Naive thymus-derived CD4-positive, alpha-beta T cell (primary cell): ENCODE results near the gene TMEM123. TPM values are rescaled to one million over a fixed set of nuclear protein-coding genes. Genes with fewer than 3 reads are reported as not detected.

Source experiments
- ATAC-seq: fragments of 150-1000 bp; cut with Tn5 transposase; 2 replicates; pipeline ENCODE4 v1.10.0; 2021; ENCODE audit warnings: mild to moderate bottlenecking, moderate library complexity
- CTCF ChIA-PET: fragments of 350-600 bp; sonication (Branson Sonifier 250); formaldehyde crosslinking; loops from one replicate; lab custom pipeline; 2021; ENCODE audit warnings: antibody characterized with exemption; lab: Charles Lee
- POLR2A ChIA-PET: fragments of 350-600 bp; sonication (Branson Sonifier 250); formaldehyde crosslinking; loops from one replicate; lab custom pipeline; 2021; ENCODE audit warnings: antibody characterized with exemption, inconsistent platforms; lab: Charles Lee
- DNase-seq, 9 donors: peaks; one replicate each; pipeline versions ENCODE4 v3.0.0 to v3.0.0-alpha.2; 2020 to 2022; ENCODE audit warnings: mixed read lengths in 1 of 9
- H3K27ac ChIP-seq: one replicate; pipeline ENCODE4 v1.7.0; 2013; ENCODE audit warnings: mild to moderate bottlenecking, low read depth, low read length, moderate library complexity
- H3K27me3 ChIP-seq, 2 donors: one replicate each; pipeline ENCODE4 v1.7.0; 2013; ENCODE audit warnings: low read length in 2 of 2, mild to moderate bottlenecking in 2 of 2, moderate library complexity in 2 of 2; ENCODE audit not compliant: control insufficient read depth in 2 of 2, insufficient read depth in 2 of 2
- H3K36me3 ChIP-seq, 3 experiments: 1 replicate in 2 of 3; 2 replicates in 1 of 3; pipeline ENCODE4 v1.7.0; 2013; ENCODE audit warnings: low read length in 3 of 3, mild to moderate bottlenecking in 3 of 3, moderate library complexity in 1 of 3; ENCODE audit not compliant: insufficient read depth in 3 of 3, control insufficient read depth in 2 of 3
- H3K4me1 ChIP-seq, 2 donors: one replicate each; pipeline ENCODE4 v1.7.0; 2013; ENCODE audit warnings: low read length in 2 of 2, mild to moderate bottlenecking in 2 of 2, moderate library complexity in 1 of 2; ENCODE audit not compliant: control insufficient read depth in 2 of 2, insufficient read depth in 2 of 2
- H3K4me3 ChIP-seq: 2 replicates; pipeline ENCODE4 v1.7.0; 2013; ENCODE audit warnings: mild to moderate bottlenecking, low read length
- H3K9me3 ChIP-seq, 3 experiments: 1 replicate in 2 of 3; 2 replicates in 1 of 3; pipeline ENCODE4 v1.7.0; 2013; ENCODE audit warnings: low read length in 3 of 3; ENCODE audit not compliant: control insufficient read depth in 2 of 3
- H3K27ac Mint-ChIP-seq, 9 donors: one replicate each; pipeline ENCODE4 v1.8.0; 2020 to 2022; ENCODE audit warnings: mixed read lengths in 9 of 9, mild to moderate bottlenecking in 8 of 9, moderate library complexity in 5 of 9, inconsistent platforms in 2 of 9
- H3K27me3 Mint-ChIP-seq, 5 donors: one replicate each; pipeline ENCODE4 v1.8.0; 2021 to 2022; ENCODE audit warnings: mixed read lengths in 5 of 5, mild to moderate bottlenecking in 1 of 5
- H3K36me3 Mint-ChIP-seq, 5 donors: one replicate each; pipeline ENCODE4 v1.8.0; 2020 to 2022; ENCODE audit warnings: mixed read lengths in 5 of 5, mild to moderate bottlenecking in 3 of 5, inconsistent platforms in 1 of 5
- H3K4me1 Mint-ChIP-seq, 7 donors: one replicate each; pipeline ENCODE4 v1.8.0; 2020 to 2022; ENCODE audit warnings: mixed read lengths in 7 of 7, mild to moderate bottlenecking in 3 of 7, inconsistent platforms in 1 of 7
- H3K4me3 Mint-ChIP-seq, 10 donors: one replicate each; pipeline ENCODE4 v1.8.0; 2020 to 2022; ENCODE audit warnings: mild to moderate bottlenecking in 10 of 10, mixed read lengths in 10 of 10, moderate library complexity in 6 of 10, inconsistent platforms in 2 of 10
- H3K9me3 Mint-ChIP-seq, 11 donors: one replicate each; pipeline ENCODE4 v1.8.0; 2020 to 2022; ENCODE audit warnings: mixed read lengths in 11 of 11, mild to moderate bottlenecking in 4 of 11, inconsistent platforms in 1 of 11, moderate library complexity in 1 of 11
- intact Hi-C, 2 donors: fragments of 100-400 bp; cut with micrococcal nuclease; formaldehyde crosslinking; loops; one replicate each; pipeline ENCODE4 v1.15.1; 2023
- polyA plus RNA-seq, 2 donors: library from polyadenylated mRNA; unstranded; fragments of 300-500 nt; fragmentation: Illumina TruSeq; gene quantifications; one replicate each; pipeline ENCODE4 v1.2.3, GENCODE V29; 2021
- total RNA-seq, 6 experiments: library from RNA in 5 of 6; stranded (reverse) in 5 of 6; gene quantifications; 1 replicate in 5 of 6; 2 replicates in 1 of 6; pipeline ENCODE4 v1.2.3 and lab custom pipeline; 2021 to 2026

TMEM123 gene
- total and polyA plus RNA-seq, 7 experiments from 2014 or later = 270 to 922 (median 485) TPM

DNA sequence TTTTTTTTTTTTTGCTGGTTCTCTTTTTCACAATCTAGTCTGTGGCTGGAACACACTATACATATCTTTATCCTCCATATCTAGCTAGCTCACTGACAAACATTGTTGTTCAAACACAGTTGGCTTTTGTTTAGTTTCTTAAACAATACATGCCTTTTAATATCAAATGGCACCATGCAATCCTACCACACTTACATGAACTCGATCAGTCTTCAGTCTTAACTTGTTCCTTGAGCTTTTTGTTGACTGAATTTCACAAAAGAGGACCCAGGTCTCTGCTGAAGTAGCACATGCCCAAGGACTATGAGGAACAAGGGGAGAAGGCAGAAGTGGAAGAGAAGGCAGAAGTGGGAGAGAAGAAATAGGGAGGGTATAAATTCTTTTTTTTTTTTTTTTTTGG is 25.5 kb downstream of the TMEM123 start:
- no peak for ATAC-seq
- Histone ChIP-seq H3K4me3 (no peak overlapping the region), H3K4me1 (peaks cover 4 to 60% of the 10 kb centered on the region in 2 donors), H3K27me3 (no peaks in the 10 kb centered on the region), H3K36me3 (peaks cover 0 to 5% (median 3%) of the 10 kb centered on the region in 3 experiments), H3K9me3 (no peaks in the 10 kb centered on the region), H3K27ac (peak overlapping the region; percentile 35)
- H3K4me1 Mint-ChIP-seq = peaks cover 70 to 96% (median 89%) of the 10 kb centered on the region in 7 donors
- ChIA-PET POLR2A (interaction anchor here (0.7 to 1.8 kb wide), 5 partner anchors 25 to 59 kb away, joined by 3 to 8 read pairs (median 3); no protein-coding TSS in a partner anchor), CTCF (interaction anchor here (0.7 kb wide), 2 partner anchors 9 to 62 kb away, joined by 3 to 4 read pairs; no protein-coding TSS in a partner anchor)
- peaks cover 6 to 42% (median 30%) of the 10 kb centered on the region in 5 donors for H3K36me3 Mint-ChIP-seq
- no peaks in the 10 kb centered on the region for H3K27me3 Mint-ChIP-seq
- peak overlapping the region; percentile 73 to 96 (median 93) for H3K27ac Mint-ChIP-seq
- no peak for DNase-seq
- H3K4me3 Mint-ChIP-seq = peak overlapping the region; percentile 16 to 80 (median 59)
- peaks cover 0 to 5% (median 2%) of the 10 kb centered on the region in 11 donors for H3K9me3 Mint-ChIP-seq
- intact Hi-C loops = no loop called here

DNA sequence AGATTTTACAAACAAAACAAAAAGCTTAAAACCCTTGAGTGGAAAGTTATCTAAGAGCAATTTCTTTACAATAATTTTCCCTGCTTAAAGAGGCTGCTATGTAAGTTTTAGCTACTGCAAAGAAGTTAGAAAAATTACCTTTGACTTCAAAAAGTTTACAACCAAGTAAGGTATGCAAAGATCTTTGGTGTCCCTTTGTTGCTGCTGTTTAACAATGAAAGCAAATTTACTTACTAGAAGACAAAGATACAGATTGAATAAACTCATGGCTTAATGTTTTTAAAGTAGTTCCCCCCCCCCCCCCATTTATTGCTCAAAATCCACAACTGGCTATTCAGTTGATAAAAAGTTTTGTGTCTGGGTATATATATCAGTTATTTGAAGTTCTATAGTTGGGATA is 26.0 kb downstream of the TMEM123 start:
- Mint-ChIP-seq H3K9me3 (no peaks in the 10 kb centered on the region), H3K27ac (peak overlapping the region in 7 of 9 donors; percentile 80 to 95 (median 93)), H3K36me3 (peaks cover 3 to 37% (median 28%) of the 10 kb centered on the region in 5 donors), H3K4me3 (peak overlapping the region in 5 of 10 donors; percentile 14 to 80 (median 58)), H3K4me1 (peaks cover 69 to 96% (median 89%) of the 10 kb centered on the region in 7 donors), H3K27me3 (no peaks in the 10 kb centered on the region)
- no peak for DNase-seq
- POLR2A ChIA-PET = interaction anchor here (0.6 to 1.8 kb wide), 5 partner anchors 20 to 58 kb away, joined by 3 to 8 read pairs (median 3); no protein-coding TSS in a partner anchor
- ATAC-seq = no peak
- CTCF ChIA-PET = interaction anchor here (0.7 to 1.1 kb wide), 4 partner anchors 8 to 105 kb away, joined by 3 to 4 read pairs (median 4); no protein-coding TSS in a partner anchor
- peak overlapping the region; percentile 35 for H3K27ac ChIP-seq
- intact Hi-C loops = no loop called here
- no peaks in the 10 kb centered on the region for H3K9me3 ChIP-seq
- H3K36me3 ChIP-seq = peaks cover 0 to 3% (median under 1%) of the 10 kb centered on the region in 3 experiments
- no peak overlapping the region for H3K4me3 ChIP-seq
- peaks cover 4 to 65% of the 10 kb centered on the region in 2 donors for H3K4me1 ChIP-seq
- H3K27me3 ChIP-seq = no peaks in the 10 kb centered on the region

DNA sequence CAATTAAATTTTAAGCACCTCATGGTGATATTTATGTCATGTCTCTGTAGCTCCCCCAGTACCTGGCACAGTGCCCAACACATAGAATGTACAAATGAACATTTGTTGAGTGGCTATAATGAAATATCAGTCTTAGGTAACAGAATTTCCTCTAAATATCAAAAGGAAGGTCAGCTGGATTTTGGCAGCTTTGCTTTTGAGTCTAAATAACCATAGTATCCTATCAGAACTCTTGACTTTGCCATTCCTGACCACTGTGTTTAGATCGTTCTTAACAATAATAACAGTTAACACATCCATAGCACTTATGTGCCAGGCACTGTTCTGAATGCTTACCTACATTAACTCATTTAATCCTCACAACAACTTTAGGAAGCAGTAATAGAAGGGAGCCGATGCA is 26.6 kb downstream of the TMEM123 start:
- Mint-ChIP-seq H3K27ac (peak overlapping the region in 8 of 9 donors; percentile 34 to 93 (median 80)), H3K27me3 (no peaks in the 10 kb centered on the region), H3K4me1 (peaks cover 71 to 96% (median 89%) of the 10 kb centered on the region in 7 donors), H3K4me3 (peak overlapping the region in 6 of 10 donors; percentile 7 to 60 (median 50)), H3K9me3 (no peaks in the 10 kb centered on the region), H3K36me3 (peaks cover 0 to 36% (median 26%) of the 10 kb centered on the region in 5 donors)
- intact Hi-C loops = no loop called here
- DNase-seq = no peak
- no peaks in the 10 kb centered on the region for H3K9me3 ChIP-seq
- peak overlapping the region; percentile 30 for H3K27ac ChIP-seq
- POLR2A ChIA-PET = interaction anchor here (0.5 to 1.8 kb wide), 6 partner anchors 9 to 57 kb away, joined by 3 to 8 read pairs (median 4); no protein-coding TSS in a partner anchor
- no peaks in the 10 kb centered on the region for H3K27me3 ChIP-seq
- no peak overlapping the region for H3K4me3 ChIP-seq
- CTCF ChIA-PET = interaction anchor here (1.0 to 1.1 kb wide), 2 partner anchors 33 to 104 kb away, joined by 3 to 4 read pairs; no protein-coding TSS in a partner anchor
- no peak for ATAC-seq
- peaks cover 4 to 71% of the 10 kb centered on the region in 2 donors for H3K4me1 ChIP-seq
- H3K36me3 ChIP-seq = peaks cover 0 to 3% (median 0%) of the 10 kb centered on the region in 3 experiments

DNA sequence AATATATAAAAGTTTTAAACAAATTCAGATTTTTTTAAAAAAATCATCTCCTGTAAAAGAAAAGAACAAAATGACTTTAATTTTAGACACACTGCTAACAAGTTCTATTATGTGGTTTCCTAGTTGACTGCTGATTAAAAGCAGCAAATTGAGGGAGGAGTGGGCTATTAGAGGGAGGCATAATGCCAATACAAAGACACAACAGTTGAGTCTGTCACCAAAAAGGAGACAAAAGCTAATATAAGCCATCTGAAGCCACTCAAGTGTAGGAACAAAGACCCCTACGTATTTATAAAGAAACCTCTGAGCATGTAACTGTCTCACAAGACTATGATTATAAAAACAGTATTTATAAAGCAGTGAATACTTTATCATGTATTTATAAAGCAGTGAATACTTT is 28.6 kb downstream of the TMEM123 start:
- ATAC-seq = no peak
- Mint-ChIP-seq H3K9me3 (peaks cover 0 to 3% (median 0%) of the 10 kb centered on the region in 11 donors), H3K36me3 (peaks cover 0 to 34% (median 15%) of the 10 kb centered on the region in 5 donors), H3K27ac (peak overlapping the region in 8 of 9 donors; percentile 18 to 93 (median 82)), H3K27me3 (no peaks in the 10 kb centered on the region), H3K4me1 (peaks cover 65 to 96% (median 89%) of the 10 kb centered on the region in 7 donors), H3K4me3 (peak overlapping the region in 4 of 10 donors; percentile 12 to 60 (median 52))
- intact Hi-C loops = loop anchor here in 1 of 2 donors (1.0 kb wide), 1 partner anchor 27 kb away; no protein-coding TSS in a partner anchor
- Histone ChIP-seq H3K27ac (no peak overlapping the region), H3K27me3 (no peaks in the 10 kb centered on the region), H3K4me1 (peaks cover 4 to 59% of the 10 kb centered on the region in 2 donors), H3K4me3 (no peak overlapping the region), H3K9me3 (no peaks in the 10 kb centered on the region), H3K36me3 (peaks cover 0 to 2% (median 0%) of the 10 kb centered on the region in 3 experiments)
- POLR2A ChIA-PET = interaction anchor here (0.5 to 1.3 kb wide), 4 partner anchors 22 to 78 kb away, joined by 3 to 5 read pairs (median 4); no protein-coding TSS in a partner anchor
- CTCF ChIA-PET = interaction anchor here (1.8 to 1.9 kb wide), 2 partner anchors 10 to 79 kb away, joined by 3 to 6 read pairs; no protein-coding TSS in a partner anchor
- DNase-seq = no peak

DNA sequence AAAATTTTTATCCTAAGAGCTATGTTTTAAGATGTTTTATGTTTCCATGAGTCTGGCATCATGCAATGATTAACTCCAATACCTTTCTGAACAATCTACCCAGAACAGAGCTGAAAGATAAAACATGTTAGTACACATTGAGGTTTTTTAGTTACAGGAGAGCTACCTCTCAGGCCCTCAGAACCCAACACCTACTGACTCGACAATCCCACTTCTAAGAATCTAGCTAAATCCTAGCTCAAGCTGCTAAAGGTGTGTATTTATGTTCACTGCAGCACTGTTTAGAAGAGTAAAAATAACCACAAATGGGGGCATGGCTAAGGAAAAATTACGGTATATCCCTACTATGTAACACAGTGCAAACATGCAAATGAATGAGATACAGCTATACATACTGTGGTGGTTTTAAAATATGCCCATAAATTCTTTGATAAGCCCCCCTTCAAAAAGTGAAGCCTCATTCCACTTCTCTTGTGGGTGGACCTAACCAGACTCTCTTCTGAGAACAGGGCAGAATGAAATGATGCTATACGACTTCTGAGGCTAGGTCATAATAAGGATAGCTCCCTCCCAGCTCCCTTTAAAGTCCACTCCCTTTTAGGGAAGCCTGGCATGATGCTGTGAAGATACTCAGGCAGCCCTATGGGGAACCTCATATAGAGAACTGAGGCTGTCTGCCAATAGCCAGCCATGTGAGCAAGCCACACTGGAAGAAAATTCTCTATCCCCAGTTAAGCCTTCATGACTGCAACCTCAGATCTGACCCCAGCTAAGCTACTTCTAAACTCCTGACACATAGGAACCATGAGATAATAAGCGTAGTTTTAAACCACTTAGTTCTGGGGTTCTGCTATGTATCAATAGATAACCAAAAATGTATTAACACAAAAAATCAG is 29.5 kb downstream of the TMEM123 start:
- Mint-ChIP-seq H3K9me3 (peaks cover 0 to 8% (median 0%) of the 10 kb centered on the region in 11 donors), H3K27ac (peak overlapping the region; percentile 38 to 93 (median 79)), H3K4me3 (peak overlapping the region; percentile 5 to 65 (median 44)), H3K4me1 (peaks cover 68 to 98% (median 92%) of the 10 kb centered on the region in 7 donors), H3K36me3 (peaks cover 0 to 41% (median 24%) of the 10 kb centered on the region in 5 donors), H3K27me3 (no peaks in the 10 kb centered on the region)
- ATAC-seq (peak; percentile 64), DNase-seq (peak in 1 of 9 donors; percentile 23)
- CTCF ChIA-PET = interaction anchor here (1.0 to 1.9 kb wide), 6 partner anchors 10 to 78 kb away, joined by 3 to 8 read pairs (median 4); no protein-coding TSS in a partner anchor
- H3K27ac ChIP-seq = peak overlapping the region; percentile 43
- intact Hi-C loops = loop anchor here in 1 of 2 donors (1.0 kb wide), 1 partner anchor 28 kb away; no protein-coding TSS in a partner anchor
- no peaks in the 10 kb centered on the region for H3K9me3 ChIP-seq
- H3K4me1 ChIP-seq = peaks cover 4 to 61% of the 10 kb centered on the region in 2 donors
- no peak overlapping the region for H3K4me3 ChIP-seq
- POLR2A ChIA-PET = interaction anchor here (0.5 to 2.5 kb wide), 10 partner anchors 8 to 107 kb away, joined by 3 to 9 read pairs (median 4); no protein-coding TSS in a partner anchor
- no peaks in the 10 kb centered on the region for H3K36me3 ChIP-seq
- no peaks in the 10 kb centered on the region for H3K27me3 ChIP-seq
